A549 treated with CpdA at 1 μM for 4 hours (cell line): ENCODE measurements around the gene ATMIN. TPM values are rescaled to one million over a fixed set of nuclear protein-coding genes. Genes with fewer than 3 reads are reported as not detected.

Experiments used
- total RNA-seq: library from RNA; stranded (reverse); fragments of 200-300 nt; extraction: Qiagen RNA extraction; gene quantifications from 5 replicates; pipeline ENCODE4 v1.2.3, GENCODE V29; 2022; ENCODE audit warnings: low read depth

Gene ATMIN
- total RNA-seq = 30.0 to 37.0 TPM (median 34.2 TPM) in 5 replicates

GRCh38 chr16:81035398-81035974 is at the start of gene ATMIN:
TSS of gene ATMIN (plus strand) at chr16:81035842. CDS start at chr16:81035871, 29 bp downstream.

GRCh38 chr16:81006813-81007695 is 28.6 kb upstream of the ATMIN start, which contains the start of the genes CENPN and CMC2:
TSS of gene CENPN (plus strand) at chr16:81007214. CDS start at chr16:81011940, 4,726 bp downstream.
TSS of gene CMC2 (minus strand) at chr16:81006885. CDS start at chr16:80997394, 9,491 bp downstream.

GRCh38 chr16:81077076-81077940 is 41.7 kb downstream of the ATMIN start, which contains the start of gene C16orf46:
TSS of gene C16orf46 (minus strand) at chr16:81077238. CDS start at chr16:81063955, 13,283 bp downstream.

GRCh38 chr16:81095953-81096714 is 60.5 kb downstream of the ATMIN start, which contains the start of gene GCSH:
TSS of gene GCSH (minus strand) at chr16:81096395. CDS start at chr16:81096278, 117 bp downstream.

Other genes starting within 250 kb of the ATMIN start
- 0.28 to 0.70 TPM (median 0.46 TPM) in 5 replicates for gene CDYL2, start 231.2 kb upstream of the ATMIN start, total RNA-seq
- 126 to 135 TPM (median 129 TPM) in 5 replicates for gene CMC2, start 29.0 kb upstream of the ATMIN start, total RNA-seq
- 66.6 to 128 TPM (median 67.7 TPM) in 5 replicates for gene CENPN, start 28.6 kb upstream of the ATMIN start, total RNA-seq
- gene C16orf46, start 41.4 kb downstream of the ATMIN start, total RNA-seq = 0.65 to 2.0 TPM (median 1.1 TPM) in 5 replicates
- 49.1 to 63.3 TPM (median 59.1 TPM) in 5 replicates for gene GCSH, start 60.6 kb downstream of the ATMIN start, total RNA-seq
- gene BCO1, start 202.8 kb downstream of the ATMIN start, total RNA-seq = 0.73 to 1.6 TPM (median 1.3 TPM) in 5 replicates